ENCODE measurements around the gene HSPA1B.

DNA sequence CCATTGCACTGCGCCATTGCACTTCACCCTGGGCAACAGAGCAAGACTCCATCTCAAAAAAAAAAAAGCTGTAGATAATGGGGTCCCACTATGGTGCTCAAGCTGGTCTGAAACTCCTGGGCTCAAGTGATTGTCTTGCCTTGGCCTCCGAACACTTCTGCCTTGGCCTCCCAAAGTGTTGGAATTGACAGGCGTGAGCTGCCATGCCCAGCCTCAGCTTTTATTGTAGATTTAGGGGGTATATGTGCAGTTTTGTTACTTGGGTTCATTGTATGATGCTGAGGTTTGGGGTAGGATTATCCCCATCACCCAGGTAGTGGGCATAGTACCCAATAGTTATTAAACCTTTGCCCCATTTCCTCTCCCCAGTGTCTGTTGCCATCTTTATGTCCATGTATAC, 11.4 kb downstream of the HSPA1B start:
- no peak for TF ChIP-seq POLR2AphosphoS5 (IDR thresholded peaks at IDR 0.05)
- TF ChIP-seq CTCF (IDR thresholded peaks at IDR 0.05; ENCODE audit: poor library complexity, severe bottlenecking), result no peak
- TF ChIP-seq RAD21 (conservative IDR thresholded peaks at IDR 0.05), result no peak
- no peak for TF ChIP-seq EZH2 (IDR thresholded peaks at IDR 0.05; ENCODE audit: borderline replicate concordance, insufficient read depth, low read length, poor library complexity, severe bottlenecking)
- TF ChIP-seq SMC3 (conservative IDR thresholded peaks at IDR 0.05; ENCODE audit: poor library complexity), result no peak

Measured in neural cell (in vitro differentiated cells).